ENCODE data around the gene PDPN. TPM values are rescaled to one million over a fixed set of nuclear protein-coding genes. Genes with fewer than 3 reads are reported as not detected.
A peak's percentile ranks its signal among the peaks of the same experiment; 100 is the strongest.
"Not testable (repeated sequence)": the region's sequence is repeated elsewhere in the genome, so short reads cannot be mapped to it uniquely, and the experiment has no call there.

The PDPN gene
- total RNA-seq, 1 donor from 2014 or later, result 8.5 TPM

- TF ChIP-seq, protein P1, sequence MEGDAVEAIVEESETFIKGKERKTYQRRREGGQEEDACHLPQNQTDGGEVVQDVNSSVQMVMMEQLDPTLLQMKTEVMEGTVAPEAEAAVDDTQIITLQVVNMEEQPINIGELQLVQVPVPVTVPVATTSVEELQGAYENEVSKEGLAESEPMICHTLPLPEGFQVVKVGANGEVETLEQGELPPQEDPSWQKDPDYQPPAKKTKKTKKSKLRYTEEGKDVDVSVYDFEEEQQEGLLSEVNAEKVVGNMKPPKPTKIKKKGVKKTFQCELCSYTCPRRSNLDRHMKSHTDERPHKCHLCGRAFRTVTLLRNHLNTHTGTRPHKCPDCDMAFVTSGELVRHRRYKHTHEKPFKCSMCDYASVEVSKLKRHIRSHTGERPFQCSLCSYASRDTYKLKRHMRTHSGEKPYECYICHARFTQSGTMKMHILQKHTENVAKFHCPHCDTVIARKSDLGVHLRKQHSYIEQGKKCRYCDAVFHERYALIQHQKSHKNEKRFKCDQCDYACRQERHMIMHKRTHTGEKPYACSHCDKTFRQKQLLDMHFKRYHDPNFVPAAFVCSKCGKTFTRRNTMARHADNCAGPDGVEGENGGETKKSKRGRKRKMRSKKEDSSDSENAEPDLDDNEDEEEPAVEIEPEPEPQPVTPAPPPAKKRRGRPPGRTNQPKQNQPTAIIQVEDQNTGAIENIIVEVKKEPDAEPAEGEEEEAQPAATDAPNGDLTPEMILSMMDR (IDR thresholded peaks at IDR 0.05), result no peak
- no peaks in the 10 kb centered on the region for H3K4me1 ChIP-seq
- no peaks in the 10 kb centered on the region for H3K27me3 ChIP-seq
- intact Hi-C loops (cut with DNase I), result no loop called here
- H3K4me3 ChIP-seq, result no peak overlapping the region
- no peak overlapping the region for H3K27ac ChIP-seq
- peak in 1 of 2 donors; percentile 19 for DNase-seq (ENCODE audit: low spot score in 2 of 2)
- H3K36me3 ChIP-seq, result no peaks in the 10 kb centered on the region
- H3K9me3 ChIP-seq, result no peaks in the 10 kb centered on the region
These were observed 34.6 kb upstream of the PDPN start for GRCh38 chr1:13549021-13549420.

DNA sequence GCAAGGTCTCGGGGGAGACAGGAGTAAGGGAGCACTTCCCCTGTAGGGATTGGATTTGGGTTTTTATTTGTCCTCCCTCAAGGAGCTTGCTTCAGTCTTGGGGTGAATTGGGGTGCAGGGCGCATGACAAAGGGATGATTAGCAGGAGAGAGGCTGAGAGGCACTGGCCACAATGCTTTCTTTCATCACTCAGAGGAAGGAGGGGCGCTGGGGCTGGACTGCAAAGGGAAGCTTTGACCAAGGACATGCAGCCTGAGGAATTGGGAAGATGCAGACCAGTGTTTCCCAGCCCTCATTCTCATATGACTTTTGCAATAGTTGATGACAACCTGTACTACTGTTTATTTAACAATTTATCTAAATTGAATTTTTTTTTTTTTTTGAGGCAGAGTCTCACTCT lies 34.1 kb upstream of the PDPN start:
- Histone ChIP-seq H3K36me3 (no peaks in the 10 kb centered on the region), H3K27ac (no peak overlapping the region), H3K4me3 (no peak overlapping the region), H3K4me1 (no peaks in the 10 kb centered on the region), H3K9me3 (no peaks in the 10 kb centered on the region), H3K27me3 (no peaks in the 10 kb centered on the region)
- peak in 1 of 2 donors; percentile 31 for DNase-seq (ENCODE audit: low spot score in 2 of 2)
- TF ChIP-seq, protein P1 (IDR thresholded peaks at IDR 0.05), result no peak
- intact Hi-C loops (cut with DNase I), result no loop called here

DNA sequence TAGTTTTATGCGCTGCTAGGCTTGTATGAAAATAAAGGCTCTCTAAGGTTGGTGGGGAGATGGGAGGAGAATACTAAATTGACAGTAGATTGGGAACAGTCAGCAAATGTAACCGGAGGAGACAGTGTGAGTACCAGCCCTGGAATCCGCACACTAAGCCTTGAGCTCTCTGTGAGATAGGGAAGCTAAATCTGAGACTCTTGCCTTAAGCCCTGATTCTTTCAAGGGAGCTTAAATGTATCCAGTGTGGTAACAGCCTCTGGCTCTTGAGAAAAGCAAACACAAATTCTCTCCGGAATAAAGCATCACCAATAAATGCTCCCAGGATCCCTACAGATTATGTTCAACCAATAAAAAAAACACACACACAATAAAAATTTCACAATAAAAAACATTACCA lies 33.0 kb upstream of the PDPN start:
- no peaks in the 10 kb centered on the region for H3K27me3 ChIP-seq
- H3K36me3 ChIP-seq, result no peaks in the 10 kb centered on the region
- H3K9me3 ChIP-seq, result no peaks in the 10 kb centered on the region
- H3K4me3 ChIP-seq, result no peak overlapping the region
- no peaks in the 10 kb centered on the region for H3K4me1 ChIP-seq
- no peak overlapping the region for H3K27ac ChIP-seq
- intact Hi-C loops (cut with DNase I), result no loop called here
- no peak for DNase-seq (ENCODE audit: low spot score in 2 of 2)
- TF ChIP-seq, protein P1 (IDR thresholded peaks at IDR 0.05), result no peak

GRCh38 chr1:13554798-13555197 lies 28.8 kb upstream of the PDPN start:
- intact Hi-C loops (cut with DNase I), result no loop called here
- DNase-seq (ENCODE audit: low spot score in 2 of 2), result no peak
- H3K4me3 ChIP-seq, result no peak overlapping the region
- no peaks in the 10 kb centered on the region for H3K27me3 ChIP-seq
- TF ChIP-seq, protein P1 (IDR thresholded peaks at IDR 0.05), result no peak
- no peak overlapping the region for H3K27ac ChIP-seq
- no peaks in the 10 kb centered on the region for H3K36me3 ChIP-seq
- H3K4me1 ChIP-seq, result no peaks in the 10 kb centered on the region
- no peaks in the 10 kb centered on the region for H3K9me3 ChIP-seq

GRCh38 chr1:13556224-13556764 lies 27.3 kb upstream of the PDPN start:
- TF ChIP-seq, protein P1 (IDR thresholded peaks at IDR 0.05), result no peak
- DNase-seq (ENCODE audit: low spot score in 2 of 2), result no peak
- no peaks in the 10 kb centered on the region for H3K27me3 ChIP-seq
- H3K4me1 ChIP-seq, result no peaks in the 10 kb centered on the region
- H3K36me3 ChIP-seq, result no peaks in the 10 kb centered on the region
- intact Hi-C loops (cut with DNase I), result no loop called here
- no peak overlapping the region for H3K4me3 ChIP-seq
- no peak overlapping the region for H3K27ac ChIP-seq
- H3K9me3 ChIP-seq, result no peaks in the 10 kb centered on the region

DNA sequence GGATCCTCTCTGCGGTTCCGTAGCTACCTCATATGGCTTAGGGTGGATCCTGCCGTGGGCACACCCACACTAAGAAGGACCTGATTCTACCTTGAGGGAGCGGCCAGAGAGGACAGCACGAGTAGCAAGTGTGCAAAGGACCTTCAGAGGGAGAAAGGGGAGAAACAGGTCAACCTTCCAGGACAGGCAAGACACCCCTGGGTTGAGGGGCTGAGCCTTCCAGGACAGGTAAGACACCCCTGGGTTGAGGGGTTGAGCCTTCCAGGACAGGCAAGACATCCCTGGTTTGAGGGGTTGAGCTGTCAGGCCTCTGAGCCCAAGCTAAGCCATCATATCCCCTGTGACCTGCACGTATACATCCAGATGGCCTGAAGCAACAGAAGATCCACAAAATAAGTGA lies 23.1 kb upstream of the PDPN start:
- DNase-seq (ENCODE audit: low spot score in 2 of 2), result no peak
- H3K9me3 ChIP-seq, result no peaks in the 10 kb centered on the region
- no peaks in the 10 kb centered on the region for H3K36me3 ChIP-seq
- no peak overlapping the region for H3K27ac ChIP-seq
- H3K4me1 ChIP-seq, result no peaks in the 10 kb centered on the region
- H3K27me3 ChIP-seq, result no peaks in the 10 kb centered on the region
- no peak overlapping the region for H3K4me3 ChIP-seq
- TF ChIP-seq, protein P1 (IDR thresholded peaks at IDR 0.05), result no peak
- intact Hi-C loops (cut with DNase I), result no loop called here

DNA sequence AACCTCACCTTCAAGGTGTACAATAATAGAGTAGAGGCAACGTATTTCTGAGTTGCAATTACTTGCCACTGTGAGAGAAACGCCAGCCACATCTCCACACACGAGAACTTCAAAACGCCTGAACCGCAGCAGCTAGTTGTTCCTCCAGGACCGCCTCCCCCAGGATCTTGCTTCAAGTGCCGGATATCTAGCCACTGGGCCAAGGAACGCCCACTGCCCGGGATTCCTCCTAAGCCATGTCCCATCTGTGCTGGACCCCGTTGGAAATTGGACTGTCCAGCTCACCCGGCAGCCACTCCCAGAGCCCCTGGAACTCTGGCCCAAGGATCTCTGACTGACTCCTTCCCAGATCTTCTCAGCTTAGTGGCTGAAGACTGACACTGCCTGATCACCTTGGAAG lies 20.7 kb upstream of the PDPN start:
- H3K27ac ChIP-seq; H3K27me3 ChIP-seq; H3K4me3 ChIP-seq; DNase-seq (ENCODE audit: low spot score in 2 of 2); intact Hi-C loops (cut with DNase I); H3K4me1 ChIP-seq; H3K9me3 ChIP-seq; H3K36me3 ChIP-seq: not testable (repeated sequence)

All from ascending aorta (tissue), 2 donors.